ENCODE data around the gene PHLDB2.

PHLDB2 gene

DNA sequence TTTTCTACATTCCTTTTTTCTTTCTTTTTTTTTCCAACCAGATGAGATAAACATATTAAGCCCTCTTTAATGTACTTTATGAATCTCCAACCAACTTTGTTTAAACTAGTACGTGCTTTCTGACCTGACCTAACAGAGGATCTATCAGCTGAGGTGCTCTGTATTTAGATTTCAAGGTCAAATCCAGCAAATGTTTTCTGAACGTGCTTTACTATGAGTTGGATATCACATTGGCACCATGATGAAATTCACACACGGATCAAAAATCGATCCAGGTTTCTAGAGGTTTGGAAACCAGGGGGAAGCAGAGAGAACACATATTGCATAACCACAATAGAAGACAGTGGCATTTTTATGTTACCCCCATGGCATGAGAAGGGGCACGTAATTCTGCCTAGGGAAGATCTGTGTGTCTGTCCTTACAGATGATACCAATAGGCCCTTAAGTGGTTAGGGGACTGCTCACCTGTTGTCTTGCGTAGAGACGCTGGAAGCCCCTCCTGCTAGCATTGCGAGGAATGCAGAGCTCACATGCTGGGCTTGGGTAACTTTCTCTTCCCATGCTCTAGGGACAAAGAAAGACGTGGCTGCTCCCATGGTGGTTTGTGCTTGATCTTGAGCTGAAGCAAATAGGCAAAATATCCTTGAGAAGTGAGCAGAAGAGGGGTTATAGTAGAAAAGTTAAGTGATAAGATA lies 60.5 kb downstream of the PHLDB2 start:
- no peak for DNase-seq (ENCODE audit: extremely low read depth in 1 of 2, low read depth in 1 of 2)

DNA sequence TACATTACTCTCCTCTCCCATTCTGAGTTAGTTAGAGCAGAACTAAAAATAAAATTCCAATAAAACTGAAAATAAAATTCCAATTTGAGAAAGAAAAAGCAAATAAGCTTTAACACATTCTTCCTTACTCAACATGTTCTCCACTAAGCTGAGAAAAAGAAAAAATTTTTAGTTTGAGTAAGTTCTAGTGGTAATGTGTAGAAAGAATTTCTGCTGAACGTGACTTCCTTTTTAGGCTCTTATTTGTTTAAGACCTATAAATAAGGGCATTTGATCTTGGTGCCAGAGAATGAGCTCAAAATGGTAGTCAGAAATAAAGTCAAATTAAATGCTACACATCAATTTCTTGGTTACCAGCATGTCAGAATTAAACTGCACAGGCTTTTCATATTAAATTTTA lies 62.1 kb downstream of the PHLDB2 start:
- DNase-seq (ENCODE audit: extremely low read depth in 1 of 2, low read depth in 1 of 2): no peak

DNA sequence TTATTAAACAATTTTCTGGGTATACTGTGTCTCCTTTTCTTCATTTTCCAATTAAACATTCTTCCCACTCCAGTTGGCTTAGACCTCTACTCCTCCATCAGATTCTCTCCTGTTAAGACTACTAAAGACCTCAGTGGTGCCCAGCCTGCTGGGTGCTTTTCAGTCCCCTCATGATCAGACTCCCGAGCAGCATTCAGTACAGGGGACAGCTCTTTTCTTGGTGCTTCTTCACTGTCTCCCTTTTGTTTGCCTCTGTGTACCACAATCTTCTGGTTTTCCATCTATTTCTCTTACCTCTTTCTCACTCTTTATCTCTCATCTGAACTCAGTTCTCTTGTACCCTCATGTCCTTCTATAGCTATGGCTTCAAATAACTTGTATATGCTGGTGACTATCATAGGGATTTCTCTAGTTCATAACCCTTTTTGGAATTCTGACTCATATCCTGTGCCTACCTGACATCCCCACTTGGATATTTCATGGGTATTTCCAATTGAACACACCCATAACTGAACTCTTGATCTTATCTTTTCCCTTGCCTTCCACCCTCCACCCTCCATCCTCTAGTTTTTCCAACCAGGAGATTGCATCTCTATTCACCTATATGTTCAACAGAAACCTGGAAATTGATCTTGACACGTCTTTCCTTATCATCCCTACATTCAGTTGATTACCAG lies 64.2 kb downstream of the PHLDB2 start:
- DNase-seq (ENCODE audit: extremely low read depth in 1 of 2, low read depth in 1 of 2): no peak

DNA sequence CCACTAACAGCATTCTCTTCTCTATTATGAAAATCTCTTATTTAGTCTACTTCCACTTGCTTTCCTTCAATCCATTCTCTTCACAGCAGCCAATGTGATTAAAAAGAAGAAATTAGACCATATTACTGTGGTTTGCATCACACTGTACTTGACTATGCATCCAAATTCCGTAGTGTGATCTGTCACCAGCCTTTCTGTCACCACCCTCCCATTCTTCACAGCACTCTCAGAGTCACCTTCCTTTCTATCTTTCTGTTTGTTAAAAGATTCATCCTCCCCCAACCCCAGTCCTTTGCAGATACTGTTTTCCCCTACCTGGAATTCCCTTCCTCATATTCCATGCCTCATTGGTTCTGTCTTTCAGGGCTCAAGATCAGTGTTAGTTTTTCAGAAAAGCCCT lies 64.7 kb downstream of the PHLDB2 start:
- DNase-seq (ENCODE audit: extremely low read depth in 1 of 2, low read depth in 1 of 2): no peak

DNA sequence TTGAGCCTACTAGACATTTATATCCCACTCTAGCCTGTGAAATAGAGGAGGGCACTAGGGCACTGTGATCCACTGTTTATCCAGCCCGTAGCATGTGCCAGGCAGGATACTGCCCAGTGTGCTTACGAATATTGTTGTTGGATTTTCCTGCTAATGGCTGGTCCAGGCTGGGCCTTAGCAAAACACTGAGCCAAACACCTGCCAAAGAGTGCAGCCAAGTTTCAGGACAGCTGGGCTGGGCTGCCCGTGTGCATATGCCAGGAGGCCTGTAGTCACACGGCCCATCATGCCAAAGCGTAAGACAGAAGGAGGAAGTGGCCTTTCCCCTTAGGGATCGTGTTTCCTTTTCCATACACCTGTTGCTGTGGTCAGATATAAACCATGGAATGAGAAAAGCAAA lies 65.2 kb downstream of the PHLDB2 start:
- no peak for DNase-seq (ENCODE audit: extremely low read depth in 1 of 2, low read depth in 1 of 2)

DNA sequence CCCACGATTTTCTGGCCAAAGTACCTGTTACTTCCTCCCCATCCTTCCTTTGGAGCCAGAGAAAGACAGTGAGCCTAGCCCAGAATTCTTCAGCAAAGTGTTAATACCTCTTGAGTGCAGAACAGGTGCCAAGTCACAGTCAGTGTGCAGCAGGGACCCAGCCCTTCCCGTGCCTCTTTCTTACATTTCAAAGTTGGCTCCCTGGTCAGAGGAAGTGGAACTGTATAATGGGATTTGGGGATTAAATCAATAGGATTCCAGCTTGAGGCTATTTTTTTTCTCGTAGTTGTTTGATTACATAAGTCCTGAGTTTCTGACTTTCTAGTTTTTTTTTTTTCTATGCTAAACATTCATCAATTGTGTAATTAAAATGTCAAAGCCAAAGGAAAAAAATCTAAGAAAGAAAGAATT lies 67.2 kb downstream of the PHLDB2 start:
- DNase-seq (ENCODE audit: extremely low read depth in 1 of 2, low read depth in 1 of 2): no peak

DNA sequence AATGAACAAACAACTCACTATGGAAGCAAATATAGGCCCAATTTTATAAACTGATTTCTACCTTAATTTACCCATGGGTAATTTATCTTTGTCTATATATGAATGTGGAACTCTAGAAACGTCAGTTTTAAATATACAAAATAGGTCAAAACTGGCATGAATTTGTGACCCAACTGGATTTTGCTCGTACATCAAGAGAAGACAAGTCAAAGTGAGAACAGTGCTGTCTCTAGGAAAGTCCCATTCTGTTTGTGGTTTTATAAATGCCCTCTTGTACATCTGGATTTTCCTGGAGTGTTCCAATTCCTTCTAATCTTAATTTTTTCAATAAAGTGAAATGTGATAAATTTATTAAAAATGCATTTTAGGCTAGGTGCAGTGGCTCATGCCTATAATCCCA lies 69.5 kb downstream of the PHLDB2 start:
- DNase-seq (ENCODE audit: extremely low read depth in 1 of 2, low read depth in 1 of 2): no peak

DNA sequence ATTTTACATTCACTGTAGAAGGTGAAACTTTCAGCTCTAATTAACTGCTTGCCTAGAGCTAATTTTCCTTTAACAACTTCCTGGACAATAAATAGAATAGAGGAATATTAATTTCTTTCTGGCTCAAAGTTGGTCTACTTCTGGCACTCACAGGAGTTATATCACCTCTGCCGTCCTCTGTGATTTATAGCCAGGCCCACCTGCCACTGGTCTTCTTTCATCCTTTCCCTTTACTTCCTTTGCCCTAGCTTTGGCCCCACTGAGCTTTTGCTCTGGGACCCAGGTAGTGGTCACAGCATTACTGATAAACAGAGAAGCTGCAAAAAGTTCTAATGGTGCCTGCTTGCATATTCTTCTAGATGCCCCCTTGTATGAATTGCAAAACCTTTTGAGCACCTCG lies 70.4 kb downstream of the PHLDB2 start:
- no peak for DNase-seq (ENCODE audit: extremely low read depth in 1 of 2, low read depth in 1 of 2)

DNA sequence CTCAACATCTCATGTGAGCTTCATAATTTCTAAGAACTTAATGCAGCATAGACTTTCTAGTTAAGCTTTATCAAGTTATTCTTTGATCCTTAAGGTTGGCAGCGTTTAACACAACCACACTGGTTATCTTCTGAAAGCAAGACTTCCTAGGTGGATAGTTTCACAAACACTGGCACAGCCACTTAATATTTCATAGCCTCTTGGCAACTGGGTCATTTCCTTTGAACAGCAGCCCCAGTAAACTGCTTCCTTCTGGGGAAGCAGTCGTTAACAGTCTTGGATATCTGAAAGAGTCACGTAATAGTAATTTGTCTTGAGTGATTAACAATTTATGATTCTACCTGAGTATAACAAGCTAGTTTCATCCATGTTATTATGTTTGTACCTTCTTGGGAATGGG lies 73.9 kb downstream of the PHLDB2 start:
- no peak for DNase-seq (ENCODE audit: extremely low read depth in 1 of 2, low read depth in 1 of 2)

DNA sequence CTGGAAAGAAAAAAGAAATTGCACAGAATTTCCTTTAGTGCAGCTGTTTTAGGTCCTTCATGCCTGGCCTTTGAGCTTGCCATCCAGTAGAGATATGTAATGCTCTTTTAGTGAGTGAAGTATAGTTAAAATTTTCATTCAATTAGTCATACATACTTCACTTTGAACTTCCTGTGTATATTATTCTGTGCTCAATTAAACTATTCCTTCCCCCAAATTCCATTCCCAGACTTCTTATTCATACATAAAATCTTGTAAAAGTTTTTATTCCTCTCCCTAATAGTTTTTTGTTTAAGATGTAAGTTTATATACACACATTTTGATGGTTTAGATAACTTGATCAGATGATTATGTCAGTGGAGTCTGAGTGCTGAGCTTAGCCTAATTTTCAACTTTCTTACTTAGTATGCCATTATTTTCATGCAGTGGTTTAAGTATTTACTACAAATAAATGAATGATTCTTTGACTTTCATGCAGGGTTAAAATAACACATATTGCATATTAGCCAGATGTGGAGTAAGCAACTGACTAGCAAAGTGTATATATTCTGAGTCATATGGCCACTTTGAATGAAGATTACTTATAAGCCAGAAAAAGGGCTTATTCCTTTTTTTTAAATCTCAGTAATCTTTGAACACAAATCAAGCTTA lies 77.3 kb downstream of the PHLDB2 start:
- DNase-seq (ENCODE audit: extremely low read depth in 1 of 2, low read depth in 1 of 2): no peak

DNA sequence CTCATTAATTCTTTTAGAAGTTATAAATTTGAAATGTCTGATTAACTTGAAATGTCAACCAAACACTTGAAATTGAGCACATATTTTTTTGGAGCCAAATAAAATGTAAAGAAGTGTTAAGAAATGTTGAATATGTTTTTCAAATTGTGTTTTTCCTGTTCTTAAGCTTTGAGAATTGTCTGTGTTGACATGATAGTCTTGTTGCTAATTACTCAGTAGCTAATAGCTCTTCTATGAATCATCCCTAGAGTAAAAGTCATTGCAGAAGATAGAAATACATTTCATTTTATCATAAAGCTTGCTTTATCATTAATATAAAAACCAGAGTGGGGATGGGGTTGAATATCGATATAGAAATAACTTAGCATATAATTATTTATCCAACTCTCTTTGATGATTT lies 77.9 kb downstream of the PHLDB2 start:
- no peak for DNase-seq (ENCODE audit: extremely low read depth in 1 of 2, low read depth in 1 of 2)

DNA sequence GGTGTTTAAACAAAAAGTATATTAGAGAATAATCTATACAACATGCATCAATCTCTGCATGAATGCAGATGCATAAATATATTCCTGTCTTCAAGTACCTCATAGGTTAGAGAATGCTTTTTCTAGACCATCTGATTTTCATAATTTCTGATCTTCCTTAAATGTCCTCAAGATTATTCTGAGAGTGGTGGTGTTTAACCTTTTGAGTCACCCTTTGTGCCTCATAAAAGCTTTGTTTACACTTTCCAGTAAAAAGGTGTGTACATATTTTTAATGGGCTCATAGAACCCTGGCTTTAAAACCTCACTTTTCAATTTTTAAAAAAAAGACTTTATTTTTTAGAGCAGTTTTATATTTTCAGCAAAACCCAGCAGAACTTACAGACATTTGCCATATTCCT lies 78.8 kb downstream of the PHLDB2 start:
- no peak for DNase-seq (ENCODE audit: extremely low read depth in 1 of 2, low read depth in 1 of 2)

DNA sequence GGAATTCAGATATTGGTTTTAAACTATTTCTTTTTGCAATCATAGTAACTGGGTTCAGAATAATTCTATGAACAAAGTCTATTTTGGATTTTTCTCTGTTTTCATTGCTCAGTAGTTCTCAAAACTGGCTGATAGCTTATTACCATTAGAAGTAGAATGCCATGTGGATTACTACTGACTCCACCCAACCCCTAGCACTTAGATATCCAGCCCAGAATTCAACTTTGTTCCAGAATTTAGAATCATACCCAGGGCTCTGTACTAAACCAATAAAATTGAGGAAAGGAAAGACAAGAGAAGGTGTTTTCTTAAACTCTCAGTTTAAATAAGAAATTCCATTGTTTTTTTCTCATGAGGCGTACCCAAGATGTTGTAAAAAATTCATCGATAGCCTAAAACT lies 80.8 kb downstream of the PHLDB2 start:
- DNase-seq (ENCODE audit: extremely low read depth in 1 of 2, low read depth in 1 of 2): no peak

DNA sequence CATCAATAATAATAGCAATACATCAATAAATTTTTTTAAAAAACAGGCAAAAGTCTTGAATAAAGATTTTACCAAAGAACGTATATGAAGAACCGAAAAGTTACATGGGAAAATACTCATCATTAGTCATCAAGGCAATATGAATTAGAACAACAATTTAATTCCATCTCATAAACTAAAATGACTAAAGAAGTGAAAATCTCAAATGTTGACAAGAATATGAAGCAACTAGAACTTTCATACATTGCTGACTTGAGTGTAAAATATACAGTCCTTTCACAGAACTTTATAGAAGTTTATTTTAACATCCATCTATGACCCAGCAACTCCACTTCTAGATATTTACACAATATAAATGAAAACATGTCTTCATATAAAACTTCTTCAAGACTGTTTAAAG lies 84.5 kb downstream of the PHLDB2 start:
- DNase-seq (ENCODE audit: extremely low read depth in 1 of 2, low read depth in 1 of 2): no peak

DNA sequence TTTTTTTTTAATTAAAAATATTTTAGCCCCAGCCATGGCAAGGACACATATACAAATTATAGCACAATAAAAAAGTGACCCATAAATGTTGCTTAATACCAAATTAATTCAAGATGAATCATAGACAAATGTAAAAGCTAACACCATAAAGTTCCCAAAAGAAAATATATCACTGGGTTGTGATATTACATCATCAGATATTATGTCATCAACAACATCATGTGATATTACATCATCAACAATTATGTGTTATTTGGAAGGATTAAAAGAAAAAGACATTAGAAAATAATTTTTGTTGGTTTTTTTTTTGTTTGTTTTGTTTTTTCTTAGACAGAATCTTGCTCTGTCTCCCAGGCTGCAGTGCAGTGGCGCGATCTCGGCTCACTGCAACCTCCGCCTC lies 85.3 kb downstream of the PHLDB2 start:
- no peak for DNase-seq (ENCODE audit: extremely low read depth in 1 of 2, low read depth in 1 of 2)

DNA sequence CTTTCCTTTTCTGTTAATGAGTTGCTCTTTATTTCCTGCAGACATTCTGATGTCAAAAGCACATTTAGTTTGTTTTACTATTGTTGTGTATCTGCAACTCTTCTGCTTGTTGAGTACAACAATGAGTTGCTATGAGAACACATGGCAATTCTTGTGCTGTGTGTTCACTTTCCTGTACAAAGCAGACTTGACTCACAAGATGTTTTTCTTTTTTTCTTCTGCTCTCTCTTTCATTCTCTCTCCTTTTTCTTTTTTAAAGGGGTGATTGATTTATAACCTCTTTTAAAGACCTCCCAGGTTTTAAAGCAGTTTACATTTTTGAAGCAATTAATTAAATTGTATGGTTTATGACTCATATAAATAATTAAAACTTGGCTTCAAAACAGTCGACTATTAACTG lies 88.2 kb downstream of the PHLDB2 start:
- no peak for DNase-seq (ENCODE audit: extremely low read depth in 1 of 2, low read depth in 1 of 2)

DNA sequence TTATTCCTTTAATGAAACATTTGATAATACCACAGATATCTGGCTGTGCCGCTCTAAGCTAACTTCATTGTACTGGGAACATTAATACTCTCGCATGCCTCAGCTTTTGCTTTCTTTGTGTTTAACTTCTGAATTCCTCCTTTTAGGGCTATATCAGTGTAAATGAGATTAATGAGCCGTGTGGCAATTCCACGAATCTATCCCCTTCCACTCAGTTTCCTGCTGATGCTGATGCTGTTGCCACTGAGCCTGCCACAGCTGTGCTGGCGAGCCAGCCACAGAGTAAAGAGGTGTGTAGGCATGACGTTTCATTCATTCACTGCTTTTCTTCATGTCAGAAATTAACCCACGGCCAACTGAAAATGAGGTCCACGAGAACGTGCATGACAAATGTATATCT lies 89.7 kb downstream of the PHLDB2 start:
- no peak for DNase-seq (ENCODE audit: extremely low read depth in 1 of 2, low read depth in 1 of 2)

DNA sequence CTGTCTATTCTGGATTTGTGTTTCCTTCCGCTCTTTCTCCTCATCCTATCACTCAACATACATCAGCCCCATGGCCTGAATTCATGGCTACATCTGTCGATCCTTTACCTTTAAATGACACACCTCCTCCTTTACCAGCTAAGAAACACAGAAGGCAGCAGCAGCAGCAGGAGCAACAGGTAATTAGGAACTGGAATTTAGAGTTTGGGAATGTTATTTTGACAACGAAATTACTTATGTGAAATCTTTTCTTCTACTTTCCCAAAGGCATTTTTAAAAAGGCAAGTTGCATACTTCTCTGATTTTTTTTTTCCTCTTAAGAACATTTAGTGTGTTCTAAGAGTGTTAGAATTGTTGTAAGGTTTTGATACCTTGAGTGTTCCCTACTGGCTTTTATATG lies 90.6 kb downstream of the PHLDB2 start:
- DNase-seq (ENCODE audit: extremely low read depth in 1 of 2, low read depth in 1 of 2): no peak

DNA sequence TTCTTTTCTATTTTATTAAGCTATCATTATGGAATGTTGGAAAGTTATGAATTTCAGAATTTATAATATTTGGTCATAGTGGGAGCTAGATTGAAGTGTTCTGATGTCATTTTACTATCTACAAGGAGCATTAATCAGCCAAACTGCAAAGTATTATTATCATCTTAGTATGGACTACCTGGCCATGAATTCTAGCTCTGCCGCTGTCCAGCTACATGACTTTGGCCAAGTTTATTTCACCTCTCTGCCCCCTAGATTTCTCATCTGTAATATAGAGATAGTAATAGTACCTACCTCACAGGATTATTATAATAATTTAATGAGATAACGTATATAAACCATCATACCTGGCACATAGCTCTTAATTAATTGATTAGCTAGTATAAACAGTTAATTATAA lies 92.0 kb downstream of the PHLDB2 start:
- DNase-seq (ENCODE audit: extremely low read depth in 1 of 2, low read depth in 1 of 2): no peak

DNA sequence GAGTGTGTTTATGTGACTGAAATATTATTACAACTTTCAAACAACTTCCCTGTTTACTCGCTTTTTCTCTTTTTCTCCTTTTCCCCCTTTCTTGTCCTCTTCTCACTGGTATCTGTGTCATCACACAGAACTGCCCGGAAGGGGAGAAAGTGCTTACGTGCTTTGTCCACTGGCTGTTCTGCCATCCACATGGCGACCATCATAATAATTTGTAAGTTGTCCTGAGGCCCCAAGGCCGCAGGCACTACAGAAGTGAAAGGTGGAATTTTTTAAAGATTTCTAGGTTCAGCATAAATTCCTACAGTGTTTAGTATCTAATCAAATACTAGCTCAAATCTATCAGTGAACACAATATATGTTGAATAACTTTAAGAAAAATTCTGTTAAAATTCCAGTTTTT lies 93.0 kb downstream of the PHLDB2 start:
- DNase-seq (ENCODE audit: extremely low read depth in 1 of 2, low read depth in 1 of 2): no peak

DNA sequence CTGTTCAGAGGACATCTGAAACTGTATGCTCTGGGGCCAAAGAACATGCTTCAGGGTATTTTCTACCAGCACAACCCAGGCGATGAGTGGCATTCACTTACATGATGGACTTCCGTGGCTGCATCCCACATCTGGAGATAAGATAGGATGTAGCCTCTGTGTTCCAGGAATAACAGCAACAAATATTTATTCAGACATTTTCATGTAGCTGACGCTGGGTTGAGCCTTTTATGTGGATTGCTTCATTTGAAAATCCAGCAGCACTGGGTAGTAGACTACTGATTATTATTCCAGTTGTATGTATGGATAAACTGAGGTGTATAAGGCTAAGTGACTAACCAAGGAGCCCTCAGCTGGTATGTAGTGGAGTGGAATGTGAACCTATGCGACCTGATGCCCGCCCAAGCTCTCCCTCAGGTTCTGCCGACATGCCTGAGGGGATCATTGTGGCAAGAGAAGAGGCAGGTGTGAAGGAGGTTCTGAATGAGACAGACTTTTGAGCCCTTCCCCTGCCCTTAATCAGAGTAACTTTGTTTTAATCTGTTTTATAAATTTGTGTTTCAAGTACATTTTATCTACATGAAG lies 93.9 kb downstream of the PHLDB2 start:
- no peak for DNase-seq (ENCODE audit: extremely low read depth in 1 of 2, low read depth in 1 of 2)
